ENCODE data around the gene ZNF106.

DNA sequence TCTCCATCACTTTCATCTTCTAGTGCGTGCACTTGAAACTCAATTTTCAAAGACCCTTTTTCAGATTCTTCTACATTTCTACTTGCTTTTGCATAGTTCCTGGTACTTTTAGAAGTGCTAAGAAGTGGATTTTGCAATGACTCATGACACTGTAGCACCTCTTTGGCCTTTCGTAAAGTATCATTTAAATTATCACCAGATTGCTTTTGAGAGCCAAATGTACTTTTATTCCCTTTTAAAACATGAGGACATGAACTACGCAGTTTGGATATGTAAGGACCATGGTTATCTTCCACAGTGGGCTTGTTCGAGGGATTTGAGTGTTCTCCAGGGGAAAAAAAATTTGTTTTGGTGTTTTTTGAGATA is 40.5 kb downstream of the ZNF106 start:
- TF ChIP-seq, protein P1, sequence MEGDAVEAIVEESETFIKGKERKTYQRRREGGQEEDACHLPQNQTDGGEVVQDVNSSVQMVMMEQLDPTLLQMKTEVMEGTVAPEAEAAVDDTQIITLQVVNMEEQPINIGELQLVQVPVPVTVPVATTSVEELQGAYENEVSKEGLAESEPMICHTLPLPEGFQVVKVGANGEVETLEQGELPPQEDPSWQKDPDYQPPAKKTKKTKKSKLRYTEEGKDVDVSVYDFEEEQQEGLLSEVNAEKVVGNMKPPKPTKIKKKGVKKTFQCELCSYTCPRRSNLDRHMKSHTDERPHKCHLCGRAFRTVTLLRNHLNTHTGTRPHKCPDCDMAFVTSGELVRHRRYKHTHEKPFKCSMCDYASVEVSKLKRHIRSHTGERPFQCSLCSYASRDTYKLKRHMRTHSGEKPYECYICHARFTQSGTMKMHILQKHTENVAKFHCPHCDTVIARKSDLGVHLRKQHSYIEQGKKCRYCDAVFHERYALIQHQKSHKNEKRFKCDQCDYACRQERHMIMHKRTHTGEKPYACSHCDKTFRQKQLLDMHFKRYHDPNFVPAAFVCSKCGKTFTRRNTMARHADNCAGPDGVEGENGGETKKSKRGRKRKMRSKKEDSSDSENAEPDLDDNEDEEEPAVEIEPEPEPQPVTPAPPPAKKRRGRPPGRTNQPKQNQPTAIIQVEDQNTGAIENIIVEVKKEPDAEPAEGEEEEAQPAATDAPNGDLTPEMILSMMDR (IDR thresholded peaks at IDR 0.05 in 4 of 5, conservative IDR thresholded peaks at IDR 0.05 in 1 of 5), result no peak
- TF ChIP-seq POLR2A (IDR thresholded peaks at IDR 0.05), result no peak
